ENCODE results near the gene HMG20B.

Gene HMG20B

GRCh38 chr19:3577723-3578344, 5.1 kb downstream of the HMG20B start:
- TF ChIP-seq CTCF (IDR thresholded peaks at IDR 0.05) = no peak

DNA sequence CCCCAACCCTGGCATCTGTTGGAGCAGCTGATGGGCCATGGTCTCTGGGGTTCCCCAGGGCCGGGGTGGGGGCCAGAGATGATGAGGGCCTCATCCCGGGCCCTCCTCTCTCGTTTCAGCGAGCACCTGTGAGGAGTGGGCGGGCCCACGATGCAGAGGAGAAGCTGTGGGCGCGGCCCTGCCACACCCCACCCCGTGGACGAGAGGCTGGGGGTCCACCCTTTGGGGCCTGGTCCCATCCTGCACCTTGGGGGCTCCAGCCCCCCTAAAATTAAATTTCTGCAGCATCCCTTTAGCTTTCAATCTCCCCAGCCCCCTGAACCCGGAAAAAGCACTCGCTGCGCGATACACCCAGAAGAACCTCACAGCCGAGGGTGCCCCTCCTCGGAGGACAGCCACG, 5.6 kb downstream of the HMG20B start:
- no peak for TF ChIP-seq CTCF (IDR thresholded peaks at IDR 0.05)

DNA sequence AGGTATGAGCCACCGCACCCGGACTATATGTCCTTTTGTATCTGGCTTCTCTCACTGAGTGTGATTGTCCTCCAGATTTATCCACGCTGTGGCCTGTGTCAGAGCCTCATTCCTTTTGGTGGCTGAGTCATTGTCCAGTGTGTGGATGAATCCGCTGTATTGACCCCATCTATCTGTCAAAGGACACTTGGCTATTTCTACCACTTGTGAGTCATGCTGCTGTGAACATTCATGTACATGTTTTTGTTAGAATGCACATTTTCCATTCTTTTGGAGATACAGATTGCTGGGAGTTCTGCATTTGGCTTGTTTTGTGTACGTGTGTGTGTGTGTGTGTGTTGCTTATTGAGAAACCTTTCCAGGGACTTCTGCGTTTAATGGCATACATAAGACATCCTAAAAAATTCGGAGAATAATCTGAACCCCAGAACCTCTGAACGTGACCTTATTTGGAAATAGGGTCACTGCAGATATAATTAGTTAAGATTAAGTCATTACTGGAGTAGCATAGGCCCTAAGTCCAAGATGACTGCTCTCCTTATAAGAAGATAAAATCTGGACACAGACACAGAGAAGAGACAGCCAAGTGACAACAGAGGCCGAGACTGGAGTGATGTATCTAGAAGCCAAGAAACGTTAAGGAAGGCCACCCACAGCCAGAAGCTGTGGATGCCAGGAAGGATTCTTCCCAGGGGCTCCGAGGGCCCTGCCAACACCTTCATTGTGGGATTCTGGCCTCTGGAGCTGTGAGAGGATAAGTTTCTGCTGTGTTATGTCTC, 7.6 kb downstream of the HMG20B start:
- TF ChIP-seq CTCF (IDR thresholded peaks at IDR 0.05) = no peak

- no peak for TF ChIP-seq CTCF (IDR thresholded peaks at IDR 0.05)
These were observed 12.8 kb downstream of the HMG20B start, which contains the start of gene GIPC3 for GRCh38 chr19:3585301-3586126. Gene GIPC3, plus strand, starts transcription at chr19:3585478. Its CDS starts 120 bp downstream, at chr19:3585598.

DNA sequence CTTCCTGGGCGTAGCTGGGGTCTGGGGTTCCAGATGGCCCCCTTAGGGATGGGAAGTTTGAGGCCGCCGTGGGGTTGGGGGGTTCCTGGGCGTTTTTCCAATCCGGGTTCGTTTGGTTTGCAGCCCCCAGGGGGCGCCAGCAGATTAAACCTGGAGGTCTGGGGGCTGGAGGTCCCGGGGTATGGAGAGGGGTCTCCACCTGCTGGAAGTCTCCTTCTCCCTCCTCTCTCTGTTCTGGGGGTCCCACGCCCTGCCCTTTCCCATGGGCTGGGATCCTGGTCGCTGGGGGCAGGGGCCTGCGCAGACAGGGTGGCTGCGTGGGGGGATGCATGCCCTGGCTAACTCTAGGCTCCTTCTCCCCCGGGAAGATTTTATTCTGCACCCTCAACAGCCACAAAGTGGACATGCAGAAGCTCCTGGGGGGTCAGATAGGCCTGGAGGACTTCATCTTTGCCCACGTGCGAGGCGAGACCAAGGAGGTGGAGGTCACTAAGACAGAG, 13.4 kb downstream of the HMG20B start:
- TF ChIP-seq CTCF (IDR thresholded peaks at IDR 0.05) = peak; percentile 51; the same call in 1 of the 2 replicates

DNA sequence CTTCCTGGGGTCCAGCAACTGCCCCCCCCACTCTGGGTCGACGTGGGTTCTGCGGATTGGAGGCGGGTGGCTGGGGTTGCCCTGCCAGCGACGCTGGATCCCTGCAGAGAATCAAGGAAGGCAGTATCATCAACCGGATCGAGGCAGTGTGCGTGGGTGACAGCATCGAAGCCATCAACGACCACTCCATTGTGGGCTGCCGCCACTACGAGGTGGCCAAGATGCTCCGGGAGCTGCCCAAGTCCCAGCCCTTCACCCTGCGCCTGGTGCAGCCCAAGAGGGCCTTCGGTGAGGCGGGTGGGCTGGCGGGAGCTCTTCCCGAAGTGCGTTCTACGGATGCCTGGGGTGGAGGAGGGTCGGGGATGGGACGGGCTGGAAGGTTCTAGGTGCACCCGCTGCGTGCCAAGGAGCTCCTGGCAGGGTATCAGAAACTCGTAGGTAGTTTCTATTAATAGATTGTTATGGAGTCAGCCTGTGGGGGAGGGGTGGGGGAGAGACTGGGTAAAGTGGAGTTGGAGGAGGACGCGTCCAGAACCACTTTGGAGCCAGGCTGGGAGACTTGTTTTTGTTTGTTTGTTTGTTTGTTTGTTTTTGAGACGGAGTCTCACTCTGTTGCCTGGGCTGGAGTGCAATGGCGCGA, 14.1 kb downstream of the HMG20B start:
- no peak for TF ChIP-seq CTCF (IDR thresholded peaks at IDR 0.05)

DNA sequence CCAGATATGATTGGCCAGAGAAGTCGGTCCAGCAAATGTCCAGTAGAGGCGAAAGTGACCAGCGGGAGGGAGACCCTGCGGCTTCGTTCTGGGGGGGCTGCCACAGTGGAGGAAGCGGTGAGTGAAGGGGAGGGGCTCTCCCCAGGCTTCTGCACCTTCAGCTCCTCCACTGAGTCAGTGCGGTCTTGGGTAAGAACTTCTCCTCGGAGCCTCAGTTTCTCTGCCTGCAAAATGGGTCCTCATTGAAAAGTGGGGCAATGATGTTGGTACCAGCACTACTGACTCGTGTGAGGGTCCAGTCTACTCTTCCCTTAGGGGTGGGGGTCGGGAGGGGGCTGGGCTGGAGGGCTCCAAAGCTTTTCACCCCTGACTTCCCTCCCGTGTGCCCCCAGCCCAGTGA, 16.7 kb downstream of the HMG20B start:
- no peak for TF ChIP-seq CTCF (IDR thresholded peaks at IDR 0.05)

Data from LNCAP (cell line).